GM12878 (cell line): Measurements from ENCODE around the gene MOK.

Source experiments
- CBFB ChIP-seq: IDR thresholded peaks from 2 replicates; pipeline ENCODE4 v1.6.1; 2016; ENCODE audit warnings: antibody characterized with exemption, low read depth
- HCFC1 ChIP-seq: fragments of 150-350 bp; IDR thresholded peaks from 2 replicates; pipeline ENCODE4 v1.6.1; 2014; ENCODE audit warnings: low read length
- IKZF1 ChIP-seq: fragments of 450-650 bp; conservative IDR thresholded peaks from 2 replicates; pipeline ENCODE4 v1.6.1; 2017; ENCODE audit warnings: antibody characterized with exemption, mild to moderate bottlenecking
- JUND ChIP-seq: IDR thresholded peaks from 2 replicates; pipeline ENCODE4 v1.6.1; 2012; ENCODE audit warnings: low read depth, mild to moderate bottlenecking, low read length, improper control_type of control experiment, moderate library complexity
- MYC ChIP-seq: IDR thresholded peaks from 2 replicates; pipeline ENCODE4 v1.6.1; 2011; ENCODE audit warnings: mild to moderate bottlenecking, low read length, moderate library complexity, inconsistent platforms; ENCODE audit not compliant: insufficient read depth, insufficient replicate concordance, insufficient read length, severe bottlenecking
- POLR2AphosphoS5 ChIP-seq: IDR thresholded peaks from 2 replicates; pipeline ENCODE4 v1.6.1; 2011; ENCODE audit warnings: mild to moderate bottlenecking, low read length, inconsistent platforms
- RUNX3 ChIP-seq: IDR thresholded peaks from 2 replicates; pipeline ENCODE4 v1.6.1; 2012; ENCODE audit warnings: low read length, inconsistent platforms
- SIN3A ChIP-seq: IDR thresholded peaks from 2 replicates; pipeline ENCODE4 v1.6.1; 2012; ENCODE audit warnings: low read depth, low read length, improper control_type of control experiment
- SPI1 ChIP-seq: IDR thresholded peaks from 2 replicates; pipeline ENCODE4 v1.6.1; 2011; ENCODE audit warnings: low read depth, mild to moderate bottlenecking, low read length, moderate library complexity, borderline replicate concordance; ENCODE audit not compliant: insufficient read depth
- ZNF24 ChIP-seq: fragments of 450-650 bp; IDR thresholded peaks from 2 replicates; pipeline ENCODE4 v1.6.1; 2017; ENCODE audit warnings: antibody characterized with exemption, mild to moderate bottlenecking
- TF ChIP-seq, protein P1 (sequence below), 3 experiments: IDR thresholded peaks in 2 of 3; conservative IDR thresholded peaks in 1 of 3; 2 replicates each; pipeline ENCODE4 v1.5.1; 2011; ENCODE audit warnings: low read depth in 3 of 3, low read length in 3 of 3, mild to moderate bottlenecking in 3 of 3, control low read depth in 2 of 3, moderate library complexity in 2 of 3, inconsistent platforms in 1 of 3, mixed read lengths in 1 of 3; ENCODE audit not compliant: control insufficient read depth in 2 of 3, insufficient read depth in 1 of 3; ENCODE audit errors: extremely low read depth in 1 of 3
- TF ChIP-seq, protein P2 (sequence below): IDR thresholded peaks from 2 replicates; pipeline ENCODE4 v1.6.1; 2012; ENCODE audit warnings: low read depth, low read length, improper control_type of control experiment
- TF ChIP-seq, protein P3 (sequence below): IDR thresholded peaks from 2 replicates; pipeline ENCODE4 v1.6.1; 2011; ENCODE audit warnings: borderline replicate concordance, low read depth, mild to moderate bottlenecking, moderate library complexity, low read length; ENCODE audit not compliant: insufficient read depth, poor library complexity, severe bottlenecking
- TF ChIP-seq, protein P4 (sequence below): IDR thresholded peaks from 2 replicates; pipeline ENCODE4 v1.6.1; 2011; ENCODE audit warnings: low read depth, mild to moderate bottlenecking, low read length, moderate library complexity, borderline replicate concordance; ENCODE audit errors: extremely low read depth

DNA sequence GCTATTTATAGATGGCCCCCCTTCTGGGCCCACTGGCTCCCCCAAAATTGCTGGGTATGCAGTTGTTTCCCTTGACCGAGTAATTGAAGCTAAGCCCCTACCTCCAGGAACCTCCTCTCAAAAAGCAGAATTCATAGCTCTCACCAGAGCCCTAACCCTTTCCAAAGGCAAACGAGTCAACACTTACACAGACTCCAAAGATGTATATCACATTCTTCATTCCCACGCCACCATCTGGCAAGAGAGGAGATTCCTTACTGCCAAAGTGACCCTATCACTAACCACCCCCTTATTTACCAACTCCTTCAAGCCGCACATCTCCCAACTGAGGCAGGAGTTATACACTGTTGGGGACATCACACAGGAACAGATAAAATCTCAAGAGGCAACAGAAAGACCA is 66.8 kb downstream of the MOK start:
- TF ChIP-seq, protein P1, sequence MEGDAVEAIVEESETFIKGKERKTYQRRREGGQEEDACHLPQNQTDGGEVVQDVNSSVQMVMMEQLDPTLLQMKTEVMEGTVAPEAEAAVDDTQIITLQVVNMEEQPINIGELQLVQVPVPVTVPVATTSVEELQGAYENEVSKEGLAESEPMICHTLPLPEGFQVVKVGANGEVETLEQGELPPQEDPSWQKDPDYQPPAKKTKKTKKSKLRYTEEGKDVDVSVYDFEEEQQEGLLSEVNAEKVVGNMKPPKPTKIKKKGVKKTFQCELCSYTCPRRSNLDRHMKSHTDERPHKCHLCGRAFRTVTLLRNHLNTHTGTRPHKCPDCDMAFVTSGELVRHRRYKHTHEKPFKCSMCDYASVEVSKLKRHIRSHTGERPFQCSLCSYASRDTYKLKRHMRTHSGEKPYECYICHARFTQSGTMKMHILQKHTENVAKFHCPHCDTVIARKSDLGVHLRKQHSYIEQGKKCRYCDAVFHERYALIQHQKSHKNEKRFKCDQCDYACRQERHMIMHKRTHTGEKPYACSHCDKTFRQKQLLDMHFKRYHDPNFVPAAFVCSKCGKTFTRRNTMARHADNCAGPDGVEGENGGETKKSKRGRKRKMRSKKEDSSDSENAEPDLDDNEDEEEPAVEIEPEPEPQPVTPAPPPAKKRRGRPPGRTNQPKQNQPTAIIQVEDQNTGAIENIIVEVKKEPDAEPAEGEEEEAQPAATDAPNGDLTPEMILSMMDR (IDR thresholded peaks at IDR 0.05 in 2 of 3, conservative IDR thresholded peaks at IDR 0.05 in 1 of 3; ENCODE audit: control insufficient read depth in 2 of 3, extremely low read depth in 1 of 3, insufficient read depth in 1 of 3, low read depth in 3 of 3, low read length in 3 of 3) = no peak
- TF ChIP-seq, protein P2, sequence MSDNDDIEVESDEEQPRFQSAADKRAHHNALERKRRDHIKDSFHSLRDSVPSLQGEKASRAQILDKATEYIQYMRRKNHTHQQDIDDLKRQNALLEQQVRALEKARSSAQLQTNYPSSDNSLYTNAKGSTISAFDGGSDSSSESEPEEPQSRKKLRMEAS = no peak
- TF ChIP-seq, protein P3, sequence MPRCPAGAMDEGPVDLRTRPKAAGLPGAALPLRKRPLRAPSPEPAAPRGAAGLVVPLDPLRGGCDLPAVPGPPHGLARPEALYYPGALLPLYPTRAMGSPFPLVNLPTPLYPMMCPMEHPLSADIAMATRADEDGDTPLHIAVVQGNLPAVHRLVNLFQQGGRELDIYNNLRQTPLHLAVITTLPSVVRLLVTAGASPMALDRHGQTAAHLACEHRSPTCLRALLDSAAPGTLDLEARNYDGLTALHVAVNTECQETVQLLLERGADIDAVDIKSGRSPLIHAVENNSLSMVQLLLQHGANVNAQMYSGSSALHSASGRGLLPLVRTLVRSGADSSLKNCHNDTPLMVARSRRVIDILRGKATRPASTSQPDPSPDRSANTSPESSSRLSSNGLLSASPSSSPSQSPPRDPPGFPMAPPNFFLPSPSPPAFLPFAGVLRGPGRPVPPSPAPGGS = no peak
- TF ChIP-seq RUNX3 = no peak
- TF ChIP-seq SPI1 = no peak
- TF ChIP-seq SIN3A = no peak
- TF ChIP-seq, protein P4, sequence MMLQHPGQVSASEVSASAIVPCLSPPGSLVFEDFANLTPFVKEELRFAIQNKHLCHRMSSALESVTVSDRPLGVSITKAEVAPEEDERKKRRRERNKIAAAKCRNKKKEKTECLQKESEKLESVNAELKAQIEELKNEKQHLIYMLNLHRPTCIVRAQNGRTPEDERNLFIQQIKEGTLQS = no peak
- TF ChIP-seq HCFC1 = no peak
- TF ChIP-seq MYC = no peak
- TF ChIP-seq POLR2AphosphoS5 = no peak
- no peak for TF ChIP-seq IKZF1
- no peak for TF ChIP-seq ZNF24
- TF ChIP-seq CBFB = no peak
- TF ChIP-seq JUND = no peak
